Purkinje cell (primary cell): ENCODE measurements around the gene GGT5. TPM values are rescaled to one million over a fixed set of nuclear protein-coding genes. Genes with fewer than 3 reads are reported as not detected.

Source experiments
- polyA plus RNA-seq: library from polyadenylated mRNA; unstranded; fragments of >200 nt; fragmentation: Nextera tagmentation; gene quantifications from 2 replicates; pipeline ENCODE4 v1.2.1, GENCODE V29; 2014

Gene GGT5, protein sequence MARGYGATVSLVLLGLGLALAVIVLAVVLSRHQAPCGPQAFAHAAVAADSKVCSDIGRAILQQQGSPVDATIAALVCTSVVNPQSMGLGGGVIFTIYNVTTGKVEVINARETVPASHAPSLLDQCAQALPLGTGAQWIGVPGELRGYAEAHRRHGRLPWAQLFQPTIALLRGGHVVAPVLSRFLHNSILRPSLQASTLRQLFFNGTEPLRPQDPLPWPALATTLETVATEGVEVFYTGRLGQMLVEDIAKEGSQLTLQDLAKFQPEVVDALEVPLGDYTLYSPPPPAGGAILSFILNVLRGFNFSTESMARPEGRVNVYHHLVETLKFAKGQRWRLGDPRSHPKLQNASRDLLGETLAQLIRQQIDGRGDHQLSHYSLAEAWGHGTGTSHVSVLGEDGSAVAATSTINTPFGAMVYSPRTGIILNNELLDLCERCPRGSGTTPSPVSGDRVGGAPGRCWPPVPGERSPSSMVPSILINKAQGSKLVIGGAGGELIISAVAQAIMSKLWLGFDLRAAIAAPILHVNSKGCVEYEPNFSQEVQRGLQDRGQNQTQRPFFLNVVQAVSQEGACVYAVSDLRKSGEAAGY
- not detected in 2 replicates for polyA plus RNA-seq

DNA sequence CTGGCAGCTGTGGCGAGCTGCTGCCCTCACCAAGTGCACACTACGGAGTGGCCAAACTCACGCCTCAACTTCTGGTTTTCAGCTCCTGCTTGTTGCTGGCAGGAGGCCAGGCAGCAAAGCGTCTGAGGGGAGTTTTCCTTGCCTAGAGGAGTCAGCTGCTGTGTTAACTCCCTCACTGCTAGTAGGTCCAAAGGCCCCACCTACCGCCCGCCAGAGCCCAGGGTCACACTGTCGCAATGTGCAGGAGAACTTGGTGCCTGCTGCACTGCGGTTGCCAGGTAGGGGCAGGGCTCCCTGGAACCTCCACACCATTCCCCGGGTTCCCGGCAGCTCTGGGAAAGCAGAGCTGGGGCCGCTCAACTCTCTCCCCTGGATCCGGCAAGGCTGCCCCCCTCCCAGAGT, at the start of gene GGT5:
TSS of gene GGT5 (minus strand) at position 53 of the 402 bp plus-strand sequence. CDS start 357 bp downstream, outside the sequence.

DNA sequence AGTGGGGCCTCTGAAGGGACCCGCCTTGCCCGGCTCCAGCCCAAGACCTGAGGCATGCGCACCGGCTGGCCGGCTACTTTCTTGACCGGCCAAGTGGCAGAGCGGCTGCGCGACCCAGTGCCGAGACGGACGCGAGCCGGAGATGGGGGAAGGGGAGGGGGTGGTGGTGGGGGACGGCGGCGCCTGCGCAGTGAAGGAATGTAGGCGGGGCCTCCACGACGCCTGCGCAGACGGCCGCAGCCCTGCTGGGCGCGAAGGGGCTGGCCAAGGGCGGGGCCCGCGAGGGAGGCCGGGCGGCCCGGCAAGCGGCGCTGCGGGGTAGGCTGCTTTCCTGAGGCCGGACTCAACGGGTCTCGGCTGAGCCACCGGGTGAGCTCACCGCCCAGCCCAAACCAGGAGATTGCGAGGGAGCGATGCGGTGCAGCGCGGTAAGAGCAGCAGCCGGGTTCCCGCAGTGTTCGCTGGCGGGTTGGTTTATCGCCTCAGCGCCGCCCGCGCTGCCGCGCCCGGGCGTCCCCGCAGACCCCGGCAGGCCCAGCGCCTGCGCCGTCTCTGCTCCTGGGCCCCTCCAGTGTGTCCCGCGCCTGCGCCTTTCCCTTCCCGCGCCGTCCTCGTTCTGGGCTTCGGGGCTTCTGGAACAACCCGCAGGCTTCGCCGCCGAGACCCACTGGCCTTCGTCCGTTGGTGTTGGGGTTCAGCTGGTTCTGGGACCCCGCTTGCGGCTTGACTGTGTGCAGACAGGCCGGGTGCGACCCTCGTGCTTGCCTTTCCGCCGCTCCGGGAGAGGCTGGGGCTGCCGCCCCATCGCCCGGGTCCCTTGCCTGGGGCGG, 25.9 kb upstream of the GGT5 start, which contains the start of gene SPECC1L:
TSS of gene SPECC1L (plus strand) at position 276 of the 830 bp plus-strand sequence. CDS start 31,401 bp downstream, outside the sequence.

DNA sequence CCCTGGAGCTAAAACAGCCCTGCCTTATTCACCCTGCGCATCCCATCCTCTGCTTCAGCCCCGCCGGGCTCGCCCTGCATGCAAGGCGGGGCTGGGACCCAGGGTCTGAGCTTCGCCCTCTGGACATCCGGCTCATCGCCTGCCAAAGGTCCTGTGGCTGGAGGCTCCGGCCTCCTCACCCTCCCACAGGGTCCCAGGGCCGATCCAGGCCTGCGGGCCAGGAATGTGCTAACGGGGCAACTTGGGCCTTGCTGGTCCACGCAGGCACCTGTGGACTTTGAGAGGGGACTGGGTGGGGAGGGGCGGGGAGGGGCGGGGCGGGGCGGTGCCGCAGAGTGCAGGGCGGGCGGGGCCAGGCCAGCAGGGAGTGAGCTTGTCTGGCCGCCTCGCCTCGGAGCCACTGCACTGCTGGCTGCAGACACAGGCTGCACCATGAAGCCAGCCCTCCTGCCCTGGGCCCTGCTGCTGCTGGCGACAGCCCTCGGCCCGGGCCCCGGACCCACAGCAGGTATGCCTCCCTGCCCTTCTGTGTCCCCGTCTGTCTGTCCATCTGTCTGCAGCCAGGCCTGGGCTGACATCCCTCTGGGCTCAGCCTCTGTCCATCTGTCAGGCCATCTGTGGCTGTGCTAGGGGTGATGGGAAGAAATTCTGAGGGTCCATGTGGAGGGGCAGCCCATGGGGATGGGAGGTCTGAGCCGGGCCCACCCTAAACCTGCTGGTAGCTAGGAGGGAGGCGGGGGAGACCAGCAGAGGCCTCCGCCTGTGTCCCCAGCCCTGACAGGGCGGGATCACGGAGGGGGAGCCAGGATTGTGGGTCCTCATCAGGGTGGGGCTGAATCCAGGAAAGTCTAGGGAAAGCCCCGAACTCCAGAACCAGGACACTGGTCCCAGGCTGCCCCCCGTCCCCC, 63.5 kb downstream of the GGT5 start, which contains the start of gene SUSD2:
TSS of gene SUSD2 (plus strand) at position 400 of the 908 bp plus-strand sequence. CDS start at position 433, 33 bp downstream.

Other genes starting within 250 kb of the GGT5 start
- not detected in 2 replicates for gene GSTT4, start 239.6 kb downstream of the GGT5 start, polyA plus RNA-seq
- 8.3 and 9.0 TPM in 2 replicates for gene CABIN1, start 233.8 kb downstream of the GGT5 start, polyA plus RNA-seq
- 0.31 TPM in 1 of 2 replicates, not detected in the other for gene SUSD2, start 63.6 kb downstream of the GGT5 start, polyA plus RNA-seq
- gene SPECC1L, start 25.7 kb upstream of the GGT5 start, polyA plus RNA-seq: 13.8 and 14.6 TPM in 2 replicates
- gene ADORA2A, start 182.5 kb upstream of the GGT5 start, polyA plus RNA-seq: not detected in 2 replicates